HG02763 (cell line): ENCODE measurements around the gene TLNRD1.

ENCODE experiments used
- ATAC-seq: cut with Tn5 transposase; IDR thresholded peaks from one replicate; pipeline ENCODE4 v1.9.1; 2021; ENCODE audit warnings: mild to moderate bottlenecking, moderate library complexity; ENCODE audit not compliant: unreplicated experiment

Gene TLNRD1

GRCh38 chr15:81053621-81054020 is 52.9 kb downstream of the TLNRD1 start:
- no peak for ATAC-seq

DNA sequence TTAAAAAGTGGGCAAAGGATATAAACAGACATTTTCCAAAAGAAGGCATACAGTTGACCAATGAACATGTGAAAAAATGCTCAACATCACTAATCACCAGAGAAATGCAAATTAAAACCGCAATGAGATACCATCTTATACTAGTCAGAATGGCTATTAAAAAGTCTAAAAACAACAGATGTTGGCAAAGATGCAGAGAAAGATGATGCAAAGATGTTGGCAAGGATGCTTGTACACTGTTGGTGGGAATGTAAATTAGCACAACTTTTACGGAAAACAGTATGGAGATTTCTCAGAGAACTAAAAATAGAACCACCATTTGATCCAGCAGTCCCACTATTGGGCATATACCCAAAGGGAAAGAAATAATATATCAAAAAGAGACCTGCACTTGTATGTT is 53.5 kb downstream of the TLNRD1 start:
- no peak for ATAC-seq
